ENCODE measurements around the gene STX2.
A peak's percentile ranks its signal among the peaks of the same experiment; 100 is the strongest.

STX2 gene

GRCh38 chr12:130819681-130820080 lies 19.4 kb downstream of the STX2 start:
- no peaks in the 10 kb centered on the region for H3K4me1 ChIP-seq (ENCODE audit: low read length)
- DNase-seq = no peak
- no peak overlapping the region for H3K9ac ChIP-seq (ENCODE audit: low read length)
- no peaks in the 10 kb centered on the region for H3K36me3 ChIP-seq (replicated peaks; ENCODE audit: insufficient read depth, low read length)
- H2AFZ ChIP-seq (ENCODE audit: low read length) = no peak overlapping the region
- no peaks in the 10 kb centered on the region; the same call in 1 of the 2 replicates for H3K79me2 ChIP-seq (ENCODE audit: low read length)
- no peak overlapping the region for H3K4me3 ChIP-seq (ENCODE audit: low read length)
- H3K27me3 ChIP-seq (replicated peaks; ENCODE audit: insufficient read depth, low read length) = no peaks in the 10 kb centered on the region
- no peak overlapping the region for H3K27ac ChIP-seq (ENCODE audit: low read length)
- H3F3A ChIP-seq (ENCODE audit: insufficient read depth, low read length) = peaks cover 2% of the 10 kb centered on the region; the same call in 1 of the 2 replicates
- H3K9me2 ChIP-seq (replicated peaks; ENCODE audit: insufficient read depth, low read length) = no peaks in the 10 kb centered on the region
- H3K4me2 ChIP-seq (ENCODE audit: low read depth, low read length) = no peak overlapping the region
- TF ChIP-seq EZH2phosphoT487 (IDR thresholded peaks at IDR 0.05; ENCODE audit: low read length) (no peak), EZH2 (optimal IDR thresholded peaks at IDR 0.05; ENCODE audit: low read depth, low read length) (no peak)
- TF ChIP-seq, protein P1, sequence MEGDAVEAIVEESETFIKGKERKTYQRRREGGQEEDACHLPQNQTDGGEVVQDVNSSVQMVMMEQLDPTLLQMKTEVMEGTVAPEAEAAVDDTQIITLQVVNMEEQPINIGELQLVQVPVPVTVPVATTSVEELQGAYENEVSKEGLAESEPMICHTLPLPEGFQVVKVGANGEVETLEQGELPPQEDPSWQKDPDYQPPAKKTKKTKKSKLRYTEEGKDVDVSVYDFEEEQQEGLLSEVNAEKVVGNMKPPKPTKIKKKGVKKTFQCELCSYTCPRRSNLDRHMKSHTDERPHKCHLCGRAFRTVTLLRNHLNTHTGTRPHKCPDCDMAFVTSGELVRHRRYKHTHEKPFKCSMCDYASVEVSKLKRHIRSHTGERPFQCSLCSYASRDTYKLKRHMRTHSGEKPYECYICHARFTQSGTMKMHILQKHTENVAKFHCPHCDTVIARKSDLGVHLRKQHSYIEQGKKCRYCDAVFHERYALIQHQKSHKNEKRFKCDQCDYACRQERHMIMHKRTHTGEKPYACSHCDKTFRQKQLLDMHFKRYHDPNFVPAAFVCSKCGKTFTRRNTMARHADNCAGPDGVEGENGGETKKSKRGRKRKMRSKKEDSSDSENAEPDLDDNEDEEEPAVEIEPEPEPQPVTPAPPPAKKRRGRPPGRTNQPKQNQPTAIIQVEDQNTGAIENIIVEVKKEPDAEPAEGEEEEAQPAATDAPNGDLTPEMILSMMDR (IDR thresholded peaks at IDR 0.05; ENCODE audit: low read length) = no peak
- H3K9me3 ChIP-seq (replicated peaks; ENCODE audit: insufficient read depth, low read length) = no peaks in the 10 kb centered on the region
- H4K20me1 ChIP-seq (ENCODE audit: insufficient read depth, low read length) = no peaks in the 10 kb centered on the region

DNA sequence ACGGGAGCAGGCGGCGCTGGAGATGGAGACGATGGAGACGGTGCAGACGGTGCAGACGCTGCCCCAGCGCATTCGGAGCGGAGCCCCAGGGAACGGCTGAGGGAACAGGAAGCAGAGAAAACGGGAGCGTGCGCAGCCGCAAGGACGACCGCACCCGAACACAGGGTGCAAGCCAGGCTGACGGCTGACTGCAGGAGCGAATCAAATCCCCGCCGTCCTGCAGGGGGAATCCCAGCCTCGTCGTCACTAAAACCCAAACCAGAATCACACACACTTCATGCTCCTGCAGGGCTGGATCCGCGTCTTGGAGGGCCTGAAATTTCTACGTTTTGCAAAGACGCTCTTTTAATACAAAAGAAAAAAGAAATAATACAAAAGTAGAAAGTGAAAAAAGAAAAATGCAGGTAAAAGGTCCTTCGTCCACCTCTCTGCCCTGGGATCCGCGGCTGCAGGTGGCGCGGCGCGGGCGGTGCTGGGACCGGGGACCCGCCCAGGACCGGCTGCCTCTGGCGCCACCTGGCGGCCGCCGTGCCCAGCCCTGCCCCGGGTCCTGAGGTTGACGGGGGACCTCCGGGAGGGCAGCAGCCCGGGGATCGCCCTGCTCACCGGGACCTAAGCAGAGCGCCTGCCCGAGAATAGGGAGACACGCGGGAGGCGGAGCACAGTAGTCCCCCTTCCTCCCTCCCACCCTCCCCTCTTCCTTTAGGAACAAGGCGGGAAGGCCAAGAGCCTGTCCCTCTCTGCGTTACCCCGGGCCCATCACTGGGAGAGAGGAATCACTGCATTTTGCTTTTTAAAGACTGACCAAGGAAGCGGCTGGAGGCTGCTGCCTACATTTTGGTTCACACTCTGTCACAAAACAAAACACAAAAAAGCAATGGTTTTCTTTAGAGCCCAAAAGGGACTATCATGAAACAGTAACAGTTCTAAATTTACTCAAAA lies 20.1 kb downstream of the STX2 start:
- H3K4me1 ChIP-seq (ENCODE audit: low read length) = no peaks in the 10 kb centered on the region
- peak; percentile 69 for DNase-seq
- H2AFZ ChIP-seq (ENCODE audit: low read length) = peak overlapping the region; percentile 63
- peak overlapping the region; percentile 62 for H3K4me3 ChIP-seq (ENCODE audit: low read length)
- H3K9me2 ChIP-seq (replicated peaks; ENCODE audit: insufficient read depth, low read length) = no peaks in the 10 kb centered on the region
- no peaks in the 10 kb centered on the region for H4K20me1 ChIP-seq (ENCODE audit: insufficient read depth, low read length)
- peaks cover 2% of the 10 kb centered on the region; the same call in 1 of the 2 replicates for H3F3A ChIP-seq (ENCODE audit: insufficient read depth, low read length)
- no peaks in the 10 kb centered on the region for H3K27me3 ChIP-seq (replicated peaks; ENCODE audit: insufficient read depth, low read length)
- H3K79me2 ChIP-seq (ENCODE audit: low read length) = no peaks in the 10 kb centered on the region; the same call in 1 of the 2 replicates
- no peaks in the 10 kb centered on the region for H3K9me3 ChIP-seq (replicated peaks; ENCODE audit: insufficient read depth, low read length)
- H3K27ac ChIP-seq (ENCODE audit: low read length) = peak overlapping the region; percentile 68; the same call in 1 of the 2 replicates
- H3K36me3 ChIP-seq (replicated peaks; ENCODE audit: insufficient read depth, low read length) = no peaks in the 10 kb centered on the region
- H3K9ac ChIP-seq (ENCODE audit: low read length) = peak overlapping the region; percentile 49; the same call in 1 of the 2 replicates
- TF ChIP-seq EZH2 (optimal IDR thresholded peaks at IDR 0.05; ENCODE audit: low read depth, low read length) = no peak
- TF ChIP-seq EZH2phosphoT487 (IDR thresholded peaks at IDR 0.05; ENCODE audit: low read length) = no peak
- TF ChIP-seq, protein P1 (IDR thresholded peaks at IDR 0.05; ENCODE audit: low read length) = peak; percentile 52
- H3K4me2 ChIP-seq (ENCODE audit: low read depth, low read length) = peak overlapping the region; percentile 78

DNA sequence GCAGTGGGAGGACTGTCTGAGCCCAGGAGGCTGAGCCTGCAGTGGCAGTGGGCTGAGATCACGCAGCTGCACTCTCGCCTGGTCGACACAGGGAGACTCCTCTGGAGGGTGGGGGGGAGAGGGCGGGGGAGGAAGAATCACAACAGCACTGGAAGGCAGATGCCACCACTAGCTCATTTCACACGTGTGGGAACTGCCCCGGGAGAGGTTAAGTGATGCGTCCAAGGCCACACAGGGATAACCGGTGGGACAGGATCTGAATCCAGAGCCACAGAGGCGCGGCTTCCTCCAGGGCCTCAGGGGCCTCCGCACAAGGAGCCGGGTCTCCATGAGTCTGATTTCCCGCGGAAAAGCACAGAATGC lies 20.8 kb downstream of the STX2 start:
- peak overlapping the region; percentile 68; the same call in 1 of the 2 replicates for H3K27ac ChIP-seq (ENCODE audit: low read length)
- H3K9me3 ChIP-seq (replicated peaks; ENCODE audit: insufficient read depth, low read length) = no peaks in the 10 kb centered on the region
- H3K36me3 ChIP-seq (replicated peaks; ENCODE audit: insufficient read depth, low read length) = no peaks in the 10 kb centered on the region
- H3K4me2 ChIP-seq (ENCODE audit: low read depth, low read length) = peak overlapping the region; percentile 78
- TF ChIP-seq EZH2phosphoT487 (IDR thresholded peaks at IDR 0.05; ENCODE audit: low read length) (no peak), EZH2 (optimal IDR thresholded peaks at IDR 0.05; ENCODE audit: low read depth, low read length) (no peak)
- TF ChIP-seq, protein P1 (IDR thresholded peaks at IDR 0.05; ENCODE audit: low read length) = no peak
- H3K79me2 ChIP-seq (ENCODE audit: low read length) = no peaks in the 10 kb centered on the region; the same call in 1 of the 2 replicates
- no peaks in the 10 kb centered on the region for H3K27me3 ChIP-seq (replicated peaks; ENCODE audit: insufficient read depth, low read length)
- H3K4me1 ChIP-seq (ENCODE audit: low read length) = no peaks in the 10 kb centered on the region
- DNase-seq = peak; percentile 32
- peak overlapping the region; percentile 63 for H2AFZ ChIP-seq (ENCODE audit: low read length)
- H3K9me2 ChIP-seq (replicated peaks; ENCODE audit: insufficient read depth, low read length) = no peaks in the 10 kb centered on the region
- peaks cover 2% of the 10 kb centered on the region; the same call in 1 of the 2 replicates for H3F3A ChIP-seq (ENCODE audit: insufficient read depth, low read length)
- peak overlapping the region; percentile 62 for H3K4me3 ChIP-seq (ENCODE audit: low read length)
- H4K20me1 ChIP-seq (ENCODE audit: insufficient read depth, low read length) = no peaks in the 10 kb centered on the region
- H3K9ac ChIP-seq (ENCODE audit: low read length) = peak overlapping the region; percentile 49; the same call in 1 of the 2 replicates
